SKM-1 treated with dmso at 0.1 percent for 144 hours (cell line): Measurements from ENCODE around the gene APBB1IP.
A peak's percentile ranks its signal among the peaks of the same experiment; 100 is the strongest.
"Not testable (repeated sequence)": the region's sequence is repeated elsewhere in the genome, so short reads cannot be mapped to it uniquely, and the experiment has no call there.

Experiments
- DNase-seq: peaks from one replicate; lab custom pipeline; 2025; ENCODE audit not compliant: unreplicated experiment; lab: John Stamatoyannopoulos, UW

APBB1IP gene

DNA sequence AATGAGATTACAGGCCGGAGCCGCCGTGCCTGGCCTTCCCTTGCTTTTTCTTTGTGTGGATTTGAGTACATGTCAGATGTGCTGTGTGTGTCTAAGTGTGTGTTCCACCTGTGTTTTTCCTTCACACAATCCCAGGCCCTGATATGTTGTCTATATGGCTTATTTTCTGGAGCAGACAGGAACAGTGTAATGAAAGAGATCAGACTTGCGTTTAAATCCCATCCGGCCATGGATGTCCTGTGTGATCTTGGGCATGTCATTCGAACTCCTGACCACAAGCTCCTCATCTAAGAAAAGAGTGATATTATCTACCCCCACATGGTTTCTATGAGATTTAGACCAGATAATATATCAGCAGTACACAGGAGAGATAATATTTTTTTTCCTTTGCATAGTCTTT is 37.2 kb downstream of the APBB1IP start:
- no peak for DNase-seq

DNA sequence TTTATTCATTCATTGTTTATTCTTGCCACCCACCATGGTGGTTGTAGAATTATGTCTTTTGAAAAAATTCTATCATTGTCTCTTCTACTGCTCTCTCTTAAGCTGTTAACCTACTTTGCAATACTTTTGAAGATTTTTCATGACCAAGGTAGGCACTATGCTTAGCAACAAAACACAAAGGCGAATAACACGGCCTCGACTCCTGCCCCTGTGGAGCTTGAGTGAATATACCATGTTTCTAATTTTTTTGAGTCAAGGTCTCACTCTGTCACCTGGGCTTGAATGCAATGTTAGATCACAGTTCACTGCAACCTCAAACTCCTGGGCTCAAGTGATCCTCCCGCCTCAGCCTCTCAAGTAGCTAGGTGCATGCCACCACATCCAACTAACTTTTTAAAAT is 39.4 kb downstream of the APBB1IP start:
- no peak for DNase-seq

DNA sequence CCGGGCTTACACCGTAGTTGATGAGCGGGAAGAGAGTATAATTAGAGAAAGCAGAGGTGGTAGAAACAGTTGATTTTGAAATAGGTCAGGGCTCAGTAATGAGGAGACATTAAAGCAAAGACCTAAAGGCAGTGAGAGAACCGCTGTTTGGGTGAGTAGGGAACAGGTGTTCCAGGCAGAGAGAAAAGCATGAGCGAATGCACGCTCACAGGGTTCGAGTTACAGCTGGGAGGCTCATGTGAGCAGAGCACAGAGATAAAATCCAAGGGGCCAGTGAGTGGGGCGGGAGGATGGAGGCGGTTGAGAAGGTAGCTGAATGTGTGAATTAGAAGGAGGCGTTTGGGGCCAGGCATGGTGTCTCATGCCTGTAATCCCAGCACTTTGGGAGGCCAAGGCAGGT is 39.9 kb downstream of the APBB1IP start:
- DNase-seq, result no peak

DNA sequence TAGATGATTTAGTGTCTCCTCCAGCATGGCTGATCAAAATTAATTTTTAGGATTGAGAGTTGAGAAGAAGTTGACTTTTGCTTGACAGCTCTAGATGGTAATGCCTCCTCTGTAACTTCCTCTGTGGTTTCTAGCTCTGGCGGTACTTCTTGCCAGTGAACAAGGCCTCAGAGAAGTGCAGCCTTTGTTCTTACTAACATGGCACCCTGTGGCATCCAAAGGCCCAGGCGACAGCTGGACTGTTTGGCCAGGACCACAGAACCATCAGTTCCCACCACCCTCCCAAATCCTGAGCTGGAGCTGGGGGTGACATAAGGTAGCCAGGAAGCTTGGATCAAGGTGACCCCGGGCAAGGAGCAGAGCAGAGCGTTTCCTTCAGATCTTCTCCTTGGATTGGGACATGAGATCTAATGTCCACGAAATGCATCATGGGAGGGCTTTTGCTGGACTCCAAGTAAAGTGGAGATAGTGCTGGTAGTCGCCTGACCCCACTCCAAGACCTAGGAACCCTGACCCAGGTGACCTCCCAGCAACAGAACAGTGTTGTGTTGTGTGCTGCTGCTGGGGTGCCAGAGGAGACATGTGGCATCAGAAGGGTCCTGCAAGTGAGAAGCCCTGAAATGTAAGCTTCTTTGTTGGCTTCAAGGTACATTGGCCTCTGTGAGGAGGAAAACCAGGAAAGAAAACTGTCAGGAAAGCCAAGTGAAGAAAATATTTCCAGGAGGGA is 41.8 kb downstream of the APBB1IP start:
- DNase-seq, result peak; percentile 17

DNA sequence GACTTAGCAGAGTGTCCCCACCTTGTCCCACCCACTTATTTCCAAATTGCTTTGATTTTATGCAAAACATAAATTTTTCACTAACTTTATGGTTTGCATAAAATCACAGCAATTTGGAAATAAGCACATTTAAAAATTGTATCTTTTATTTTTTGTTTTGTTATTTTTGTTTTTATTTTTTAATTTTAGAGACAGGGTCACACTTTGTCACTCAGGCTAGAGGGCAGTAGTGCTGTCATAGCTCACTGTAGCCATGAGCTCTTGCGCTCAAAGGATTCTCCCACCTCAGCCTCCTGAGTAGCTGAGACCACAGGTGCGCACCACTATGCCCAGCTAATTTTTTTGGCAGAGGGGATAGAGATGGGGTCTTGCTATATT is 43.2 kb downstream of the APBB1IP start:
- no peak for DNase-seq

DNA sequence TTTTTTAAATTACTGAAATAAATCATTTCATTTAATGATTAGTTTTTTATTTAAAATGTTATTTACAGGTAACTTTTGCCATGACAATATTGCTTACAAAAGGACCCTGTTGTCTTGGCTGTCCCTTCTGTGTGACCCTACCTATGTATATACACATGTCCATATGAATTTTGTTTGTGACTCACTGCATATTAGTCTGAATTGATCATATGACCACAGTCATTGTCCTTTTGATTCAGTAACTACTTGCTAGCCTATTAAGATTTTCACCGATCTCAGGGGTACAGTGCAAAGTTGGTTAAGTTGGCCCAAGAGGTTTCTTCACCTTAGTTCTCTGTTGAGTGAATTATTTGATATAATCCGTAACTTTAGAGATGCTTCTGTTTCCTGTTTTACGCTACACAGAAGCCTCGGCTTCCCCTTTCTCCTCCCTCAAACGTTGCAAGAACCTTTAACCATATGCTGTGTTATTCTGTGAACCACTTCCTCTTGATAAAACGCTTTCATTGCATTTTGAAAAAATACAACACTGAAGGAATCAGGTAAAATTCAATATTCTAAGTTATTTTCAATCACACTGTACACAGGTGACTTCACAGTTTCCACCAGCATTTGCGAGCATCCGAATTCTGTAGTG is 43.9 kb downstream of the APBB1IP start:
- DNase-seq, result peak; percentile 83

DNA sequence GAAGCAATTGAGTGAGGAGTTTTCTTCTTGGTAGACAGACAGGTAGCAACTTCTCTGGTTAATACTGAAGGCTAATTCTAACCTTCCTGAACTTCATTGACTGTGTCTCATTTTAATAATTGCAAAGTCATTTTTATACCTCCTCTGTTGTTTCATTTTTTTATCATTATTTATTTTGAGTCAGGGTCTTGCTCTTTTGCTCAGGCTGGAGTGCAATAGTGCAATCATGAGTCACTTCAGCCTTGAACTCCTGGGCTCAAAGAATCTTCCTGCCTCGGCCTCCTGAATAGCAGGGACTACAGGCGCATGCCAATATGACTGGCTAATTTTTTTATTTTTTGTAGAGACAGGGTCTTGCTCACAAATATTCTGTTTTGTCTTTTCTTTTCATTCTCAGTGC is 45.4 kb downstream of the APBB1IP start:
- no peak for DNase-seq

DNA sequence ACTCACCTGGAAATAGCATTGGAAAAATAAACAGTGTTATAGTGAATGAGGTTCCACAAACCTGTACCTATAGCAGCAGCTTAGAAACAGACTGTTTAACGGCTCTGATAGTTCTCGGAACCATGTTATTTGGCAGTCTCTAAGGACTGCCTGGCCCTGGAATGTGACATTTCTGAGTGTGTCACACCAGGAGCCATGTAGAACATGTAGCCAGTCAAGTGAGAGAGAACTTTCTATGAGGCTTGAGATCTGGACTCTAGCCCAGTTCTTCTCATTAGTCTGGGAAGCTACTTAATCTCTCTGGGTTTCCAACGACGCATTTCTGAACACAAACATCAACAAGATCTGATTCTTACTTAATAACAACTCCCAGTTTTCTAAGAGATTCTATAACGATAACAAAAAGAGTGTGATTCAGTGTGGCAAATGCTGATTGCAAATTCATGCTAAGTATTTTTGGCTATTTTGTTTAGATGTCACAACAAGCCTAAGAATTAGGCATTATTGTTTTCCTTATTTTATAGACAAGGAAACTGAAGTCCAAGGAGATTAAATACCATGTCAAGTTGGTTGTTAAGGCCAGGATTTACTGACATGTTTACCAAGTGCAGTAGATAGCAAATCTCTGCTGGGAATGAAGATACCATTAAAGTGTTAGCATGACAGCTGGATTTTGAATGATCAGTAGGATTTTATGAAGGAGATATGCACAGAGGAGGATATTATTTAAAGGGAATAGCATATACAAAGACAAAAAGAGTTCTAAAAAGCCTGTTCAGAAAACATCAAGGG is 47.2 kb downstream of the APBB1IP start:
- no peak for DNase-seq

DNA sequence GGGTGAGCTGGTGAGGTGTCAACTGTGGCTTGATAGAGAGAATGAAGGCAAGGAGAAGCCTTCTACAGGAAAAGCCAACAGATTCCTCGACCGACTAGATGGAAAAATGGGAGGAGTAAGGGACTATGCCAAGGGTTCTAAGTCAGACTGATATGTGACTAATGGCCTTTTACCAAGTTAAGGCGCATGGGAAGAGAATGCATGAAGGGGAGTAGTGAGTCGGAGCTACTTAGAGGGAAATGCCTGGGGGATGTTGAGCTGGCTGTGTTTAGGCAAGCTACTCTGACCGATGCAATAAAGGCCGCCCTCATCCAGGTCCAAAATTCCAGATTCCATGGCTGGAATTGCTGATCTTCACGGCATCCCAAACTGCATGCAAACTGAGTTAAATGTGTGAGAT is 48.2 kb downstream of the APBB1IP start:
- no peak for DNase-seq

DNA sequence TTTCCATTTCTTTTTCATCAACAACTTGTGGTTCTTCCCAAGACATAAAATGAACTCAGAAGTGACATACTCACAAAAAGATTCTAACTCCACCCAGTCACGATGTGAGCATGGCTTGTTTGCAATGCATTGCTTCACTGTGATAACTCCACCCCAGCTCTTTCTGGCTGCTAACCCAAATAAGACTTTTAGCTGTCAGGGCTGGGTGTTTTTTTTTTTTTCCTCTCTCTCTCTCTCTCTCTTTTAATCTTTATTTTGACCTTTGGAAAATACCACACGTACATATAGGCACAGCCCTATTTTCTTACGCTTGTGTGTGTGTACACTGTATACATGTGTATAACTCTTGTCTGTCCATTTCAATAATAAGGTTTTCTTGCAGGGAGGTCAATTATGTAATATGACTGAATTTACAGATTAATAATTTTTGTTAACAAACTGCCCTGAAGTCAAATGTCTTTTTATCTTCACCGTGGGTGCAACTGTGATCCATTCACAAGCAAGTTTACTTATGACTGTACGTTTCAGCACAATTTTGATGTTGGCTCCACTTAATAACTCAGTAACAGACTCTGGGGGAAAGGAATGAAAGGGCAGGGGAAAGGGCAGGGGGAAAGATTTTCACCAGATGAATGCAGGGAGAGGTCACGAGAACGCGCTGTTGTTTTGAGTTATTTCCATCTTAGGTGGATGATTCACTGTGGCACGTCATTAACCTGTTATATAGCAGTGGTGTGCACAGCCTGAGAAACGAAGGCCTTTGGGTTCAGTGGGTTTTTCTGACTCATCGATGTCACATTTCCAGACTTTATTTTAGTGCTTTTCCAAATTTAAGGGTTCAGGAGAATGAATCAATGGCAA is 49.1 kb downstream of the APBB1IP start:
- DNase-seq, result no peak

DNA sequence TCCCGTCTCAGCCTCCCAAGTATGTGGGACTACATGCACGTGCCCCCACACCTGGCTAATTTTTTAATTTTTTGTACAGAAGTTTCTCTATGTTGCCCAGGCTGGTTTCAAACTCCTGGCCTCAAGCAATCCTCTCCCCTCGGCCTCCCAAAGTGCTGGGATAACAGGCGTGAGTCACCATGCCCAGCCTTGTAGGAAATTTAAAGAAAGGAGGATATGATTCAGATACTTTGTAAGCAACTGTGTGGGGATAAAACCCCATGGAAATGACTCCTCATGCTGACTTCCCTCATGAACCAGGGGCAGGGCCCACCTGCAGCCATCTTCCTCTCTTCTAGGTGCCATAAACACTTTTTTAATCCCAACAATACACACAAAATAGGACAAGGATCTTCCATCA is 50.2 kb downstream of the APBB1IP start:
- no peak for DNase-seq

DNA sequence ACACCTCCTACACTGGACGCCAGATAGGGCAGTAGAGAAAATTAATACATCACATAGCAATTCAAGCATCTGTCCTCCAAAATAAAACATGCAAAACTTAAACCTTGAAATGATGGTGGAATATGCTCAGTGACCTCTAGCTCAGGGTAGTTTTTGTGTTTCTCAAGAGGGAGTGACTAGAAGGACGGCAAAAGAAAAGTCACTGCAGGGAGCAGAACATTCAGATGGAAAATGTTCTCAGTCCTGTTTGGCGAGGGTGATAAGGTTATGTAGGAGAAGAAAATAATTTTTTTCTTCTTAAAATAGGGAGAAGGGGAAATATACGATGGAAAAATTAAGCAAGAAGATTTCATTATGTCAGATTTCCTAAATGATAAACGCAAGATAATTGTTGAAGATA is 50.9 kb downstream of the APBB1IP start:
- DNase-seq, result no peak

DNA sequence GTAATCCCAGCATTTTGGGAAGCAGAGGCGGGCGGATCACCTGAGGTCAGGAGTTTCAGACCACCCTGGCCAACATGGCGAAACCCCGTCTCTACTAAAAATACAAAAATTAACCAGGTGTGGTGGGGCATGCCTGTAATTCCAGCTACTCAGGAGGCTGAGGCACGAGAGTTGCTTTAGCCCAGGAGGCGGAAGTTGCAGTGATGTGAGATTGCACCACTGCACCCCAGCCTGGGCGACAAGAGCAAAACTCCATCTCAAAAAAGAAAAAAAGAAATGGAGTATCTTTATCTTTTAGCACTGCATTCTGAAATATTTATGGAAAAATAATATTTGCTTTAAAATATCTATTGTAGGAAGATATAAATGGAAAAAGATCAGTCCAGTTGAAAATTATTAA is 52.2 kb downstream of the APBB1IP start:
- not testable (repeated sequence) for DNase-seq

DNA sequence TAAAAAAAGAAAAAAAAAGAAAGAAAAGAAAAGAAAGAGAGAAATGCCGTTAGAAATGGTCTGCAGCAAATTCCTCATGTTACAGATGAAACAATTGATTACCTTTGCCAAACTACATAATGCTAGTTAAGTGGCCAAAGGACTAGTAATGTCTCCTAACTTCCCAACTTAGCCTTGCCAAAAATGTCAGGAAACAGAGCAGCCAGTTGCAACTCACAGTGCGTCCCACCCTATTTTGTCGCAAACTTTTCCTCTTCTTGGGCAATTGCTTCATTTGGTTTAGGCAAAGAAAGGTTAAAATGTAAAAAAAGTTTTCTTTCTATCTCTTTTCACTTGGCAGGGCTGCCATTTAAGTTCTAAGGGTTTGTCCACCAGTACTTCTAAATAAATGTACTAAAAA is 53.1 kb downstream of the APBB1IP start:
- DNase-seq, result no peak

DNA sequence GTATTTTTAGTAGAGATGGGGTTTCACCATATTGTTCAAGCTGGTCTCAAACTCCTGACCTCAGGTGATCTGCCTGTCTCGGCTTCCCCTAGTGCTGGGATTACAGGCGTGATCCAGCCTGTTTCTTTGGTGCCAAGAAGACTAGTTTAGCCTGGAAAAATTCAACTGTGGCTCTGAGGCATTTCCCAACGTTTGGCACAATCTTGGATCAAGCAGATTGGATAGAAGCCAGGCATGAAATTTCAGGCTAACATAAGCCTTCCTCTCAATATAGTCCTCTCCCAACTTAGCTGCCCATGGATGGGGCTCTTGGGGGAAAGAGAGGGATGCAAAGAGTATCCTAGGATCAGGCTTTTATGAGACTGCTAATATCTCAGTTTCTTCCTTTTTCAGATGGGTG is 53.8 kb downstream of the APBB1IP start:
- DNase-seq, result no peak

DNA sequence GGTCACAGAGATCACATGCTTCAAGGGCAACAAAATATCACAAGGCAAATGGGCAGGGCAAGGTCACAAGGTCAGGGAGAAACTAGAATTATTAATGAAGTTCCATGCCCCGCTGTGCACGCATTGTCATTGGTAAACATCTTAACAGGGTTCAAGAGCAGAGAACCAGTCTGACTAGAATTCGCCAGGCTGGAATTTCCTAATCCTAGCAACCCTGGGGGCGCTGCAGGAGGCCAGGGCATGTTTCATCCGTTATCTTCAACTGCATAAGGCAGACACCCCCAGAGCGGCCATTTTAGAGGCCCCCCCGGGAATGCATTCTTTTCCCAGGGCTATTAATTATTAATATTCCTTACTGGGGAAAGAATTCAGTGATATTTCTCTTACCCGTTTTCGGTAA is 54.6 kb downstream of the APBB1IP start:
- DNase-seq, result not testable (repeated sequence)

DNA sequence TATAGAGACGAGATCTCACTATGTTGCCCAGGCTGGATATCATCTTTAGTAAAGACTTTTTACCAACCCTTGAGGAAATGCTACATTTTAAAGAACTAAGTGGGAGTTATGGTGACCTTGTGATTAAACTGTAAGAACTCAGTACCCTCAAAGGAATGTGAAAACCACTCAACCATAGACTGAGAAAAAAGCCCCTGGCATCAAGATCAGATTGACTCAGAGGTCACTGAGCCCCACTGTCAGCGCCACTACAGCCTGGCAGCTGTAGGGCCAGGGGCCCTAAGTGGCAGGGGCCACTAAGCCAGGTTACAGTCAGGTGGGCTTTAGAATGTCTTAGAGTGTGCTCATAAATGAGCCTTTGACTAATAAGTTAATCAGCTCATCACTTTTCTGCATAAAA is 55.9 kb downstream of the APBB1IP start:
- no peak for DNase-seq

DNA sequence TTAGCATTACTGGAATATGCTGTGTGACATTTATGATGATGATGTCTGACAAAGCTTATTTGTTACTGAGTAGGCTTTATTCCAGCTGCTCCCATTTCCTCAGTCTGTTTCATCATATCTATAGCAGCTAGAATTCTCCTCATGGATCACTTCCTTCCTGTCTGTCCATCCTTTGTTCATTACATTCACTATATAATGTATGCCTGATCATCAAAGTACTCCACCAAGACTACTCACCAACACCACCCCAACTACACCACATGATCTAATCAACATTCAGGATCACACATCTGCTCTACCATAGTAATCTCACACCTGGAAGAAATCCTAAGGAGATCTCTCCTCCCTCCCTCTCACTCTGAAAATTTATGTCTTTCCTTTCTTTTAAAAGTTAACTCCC is 61.3 kb downstream of the APBB1IP start:
- DNase-seq, result no peak

DNA sequence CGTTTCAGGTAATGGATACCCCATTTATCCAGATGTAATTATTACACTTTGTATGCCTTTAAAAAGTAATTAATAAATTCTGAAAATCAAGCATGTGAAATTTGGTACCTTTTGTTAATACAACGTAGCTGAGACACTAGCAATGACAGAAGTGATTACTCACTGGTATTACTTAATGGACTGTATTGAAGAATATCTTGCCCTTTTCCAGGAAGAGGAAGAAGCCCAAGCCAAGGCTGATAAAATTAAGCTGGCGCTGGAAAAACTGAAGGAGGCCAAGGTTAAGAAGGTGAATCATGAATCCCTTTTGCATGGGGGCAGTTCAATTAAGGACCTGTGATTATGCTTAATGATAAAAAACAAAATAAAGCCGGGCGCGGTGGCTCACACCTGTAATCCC is 64.8 kb downstream of the APBB1IP start:
- DNase-seq, result no peak

DNA sequence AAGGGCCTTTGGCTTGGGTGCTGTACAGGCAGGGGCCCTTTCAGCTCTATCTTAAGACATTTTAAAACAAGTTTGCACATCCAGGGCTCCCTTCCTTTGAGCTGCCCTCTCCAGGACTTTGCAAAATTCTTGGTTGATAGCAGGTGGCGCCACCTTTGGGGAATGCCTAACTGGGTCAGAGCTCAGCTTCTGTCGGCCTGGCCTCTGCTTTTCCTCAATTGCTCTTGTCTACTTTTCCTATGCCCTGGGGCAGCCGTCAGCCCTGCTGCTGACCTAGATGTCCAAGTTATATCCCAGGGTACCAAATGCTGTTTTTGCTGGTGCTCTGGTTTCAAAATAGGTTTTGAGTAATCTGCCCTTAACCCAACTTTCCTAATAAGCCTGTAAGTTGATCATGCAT is 65.8 kb downstream of the APBB1IP start:
- DNase-seq, result no peak

DNA sequence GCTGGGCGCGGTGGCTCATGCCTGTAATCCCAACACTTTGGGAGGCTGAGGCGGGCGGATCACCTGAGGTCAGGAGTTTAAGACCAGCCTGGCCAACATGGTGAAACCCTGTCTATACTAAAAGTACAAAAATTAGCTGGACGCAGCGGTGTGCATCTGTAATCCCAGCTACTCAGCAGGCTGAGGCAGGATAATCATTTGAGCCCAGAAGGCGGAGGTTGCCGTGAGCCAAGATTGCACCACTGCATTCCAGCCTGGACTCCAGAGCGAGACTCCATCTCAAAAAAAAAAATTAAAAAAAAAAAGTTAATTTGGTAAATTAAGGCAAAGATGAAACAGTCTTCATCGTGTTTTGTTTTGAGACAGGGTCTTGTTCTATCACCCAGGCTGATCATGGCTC is 66.3 kb downstream of the APBB1IP start:
- not testable (repeated sequence) for DNase-seq
